Neural progenitor cell (in vitro differentiated cells): ENCODE measurements around the gene TNFRSF6B.

Source experiments
- EZH2phosphoT487 ChIP-seq: fragments of 200-600 bp; sonication (generic); IDR thresholded peaks from 2 replicates; pipeline ENCODE4 v1.6.1; 2017; ENCODE audit warnings: antibody characterized with exemption
- TF ChIP-seq, protein P1 (sequence below): fragments of 200-600 bp; sonication (generic); IDR thresholded peaks from 2 replicates; pipeline ENCODE4 v1.5.1; 2017; ENCODE audit warnings: antibody characterized with exemption, mild to moderate bottlenecking

DNA sequence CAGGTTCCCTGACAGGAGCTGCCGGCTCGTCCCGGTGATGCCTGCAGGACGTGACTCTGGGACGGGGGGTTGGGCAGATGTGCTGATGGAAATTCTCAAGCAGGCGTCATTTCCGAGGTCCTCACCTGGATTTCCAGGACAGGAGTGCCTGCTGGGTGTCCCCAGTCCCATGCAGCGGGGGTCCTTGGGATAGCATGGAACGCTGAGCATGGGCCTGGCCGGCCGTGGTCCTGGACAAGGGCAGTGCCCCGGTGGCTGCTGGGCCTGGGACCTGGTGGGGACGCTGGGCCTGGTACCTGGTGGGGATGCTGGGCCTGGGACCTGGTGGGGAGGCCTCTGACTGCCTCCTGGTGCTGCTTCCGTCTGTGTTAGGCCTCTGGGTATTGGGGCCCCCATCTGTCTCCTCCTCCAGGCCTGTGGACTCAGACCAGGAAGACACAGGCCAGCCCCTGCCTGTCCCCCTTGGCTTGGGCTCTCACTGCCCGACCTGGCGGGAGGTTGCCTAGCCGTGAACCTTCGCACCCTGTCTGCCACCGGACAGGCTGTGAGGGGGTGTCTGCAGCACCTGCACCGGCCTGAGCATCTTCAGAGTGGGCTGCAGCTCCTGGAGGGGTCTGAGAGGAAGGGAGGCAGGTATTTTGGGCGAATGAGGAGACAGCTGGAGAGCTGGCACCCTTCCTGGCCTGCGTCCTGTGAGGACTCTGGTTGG lies 32.2 kb upstream of the TNFRSF6B start:
- TF ChIP-seq, protein P1, sequence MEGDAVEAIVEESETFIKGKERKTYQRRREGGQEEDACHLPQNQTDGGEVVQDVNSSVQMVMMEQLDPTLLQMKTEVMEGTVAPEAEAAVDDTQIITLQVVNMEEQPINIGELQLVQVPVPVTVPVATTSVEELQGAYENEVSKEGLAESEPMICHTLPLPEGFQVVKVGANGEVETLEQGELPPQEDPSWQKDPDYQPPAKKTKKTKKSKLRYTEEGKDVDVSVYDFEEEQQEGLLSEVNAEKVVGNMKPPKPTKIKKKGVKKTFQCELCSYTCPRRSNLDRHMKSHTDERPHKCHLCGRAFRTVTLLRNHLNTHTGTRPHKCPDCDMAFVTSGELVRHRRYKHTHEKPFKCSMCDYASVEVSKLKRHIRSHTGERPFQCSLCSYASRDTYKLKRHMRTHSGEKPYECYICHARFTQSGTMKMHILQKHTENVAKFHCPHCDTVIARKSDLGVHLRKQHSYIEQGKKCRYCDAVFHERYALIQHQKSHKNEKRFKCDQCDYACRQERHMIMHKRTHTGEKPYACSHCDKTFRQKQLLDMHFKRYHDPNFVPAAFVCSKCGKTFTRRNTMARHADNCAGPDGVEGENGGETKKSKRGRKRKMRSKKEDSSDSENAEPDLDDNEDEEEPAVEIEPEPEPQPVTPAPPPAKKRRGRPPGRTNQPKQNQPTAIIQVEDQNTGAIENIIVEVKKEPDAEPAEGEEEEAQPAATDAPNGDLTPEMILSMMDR, result no peak
- no peak for TF ChIP-seq EZH2phosphoT487
